DND-41 (cell line): ENCODE results near the gene NUFIP1.

Experiments
- ATAC-seq: fragments of 200-7000 bp; cut with Tn5 transposase; 3 replicates; pipeline ENCODE4 v1.9.1; 2021; ENCODE audit warnings: low read depth; ENCODE audit not compliant: insufficient read depth
- DNase-seq: peaks from one replicate; pipeline ENCODE4 v3.0.0-alpha.2; 2020
- H2AFZ ChIP-seq: 2 replicates; pipeline ENCODE4 v1.6.0; 2012; ENCODE audit warnings: low read depth, low read length
- H3K27ac ChIP-seq: 2 replicates; pipeline ENCODE4 v1.5.1; 2012; ENCODE audit warnings: low read length, inconsistent platforms
- H3K27me3 ChIP-seq: fragments of 200-600 bp; sonication (generic); 2 replicates; pipeline ENCODE4 v1.6.0; 2012; ENCODE audit warnings: low read length, mild to moderate bottlenecking, inconsistent platforms; ENCODE audit not compliant: insufficient read depth, poor library complexity
- H3K36me3 ChIP-seq: 2 replicates; pipeline ENCODE4 v1.5.1; 2012; ENCODE audit warnings: low read length, inconsistent platforms; ENCODE audit not compliant: insufficient read depth
- H3K4me1 ChIP-seq: 2 replicates; pipeline ENCODE4 v1.5.1; 2012; ENCODE audit warnings: mild to moderate bottlenecking, low read length; ENCODE audit not compliant: insufficient read depth
- H3K4me2 ChIP-seq: 2 replicates; pipeline ENCODE4 v1.6.0; 2012; ENCODE audit warnings: mild to moderate bottlenecking, moderate library complexity, low read length, inconsistent platforms; ENCODE audit not compliant: insufficient read depth
- H3K4me3 ChIP-seq, 2 experiments: fragments of 200-600 bp in 1 of 2; shearing (Covaris generic) in 1 of 2; 2 replicates each; pipeline ENCODE4 v1.5.1; 2012 to 2016; ENCODE audit warnings: inconsistent platforms in 2 of 2, low read length in 2 of 2, mild to moderate bottlenecking in 2 of 2, low read depth in 1 of 2, moderate library complexity in 1 of 2
- H3K79me2 ChIP-seq: 2 replicates; pipeline ENCODE4 v1.6.0; 2012; ENCODE audit warnings: low read length, inconsistent platforms; ENCODE audit not compliant: insufficient read depth
- H3K9ac ChIP-seq: 2 replicates; pipeline ENCODE4 v1.6.0; 2012; ENCODE audit warnings: low read depth, mild to moderate bottlenecking, inconsistent platforms, low read length, moderate library complexity
- H3K9me3 ChIP-seq: 2 replicates; pipeline ENCODE4 v1.5.1; 2012; ENCODE audit warnings: low read length, moderate library complexity, mild to moderate bottlenecking, inconsistent platforms; ENCODE audit not compliant: insufficient read depth, severe bottlenecking
- H4K20me1 ChIP-seq: 2 replicates; pipeline ENCODE4 v1.6.0; 2012; ENCODE audit warnings: low read length; ENCODE audit not compliant: insufficient read depth
- EZH2 ChIP-seq: IDR thresholded peaks from 3 replicates; pipeline ENCODE4 v1.6.1; 2012; ENCODE audit warnings: borderline replicate concordance, low read depth, mild to moderate bottlenecking, moderate library complexity, low read length, inconsistent platforms; ENCODE audit not compliant: severe bottlenecking
- TF ChIP-seq, protein P1 (sequence below): IDR thresholded peaks from 2 replicates; pipeline ENCODE4 v1.5.1; 2012; ENCODE audit warnings: borderline replicate concordance, low read length, moderate library complexity, mild to moderate bottlenecking; ENCODE audit not compliant: poor library complexity, severe bottlenecking; ENCODE audit errors: extremely low read depth

NUFIP1 gene

DNA sequence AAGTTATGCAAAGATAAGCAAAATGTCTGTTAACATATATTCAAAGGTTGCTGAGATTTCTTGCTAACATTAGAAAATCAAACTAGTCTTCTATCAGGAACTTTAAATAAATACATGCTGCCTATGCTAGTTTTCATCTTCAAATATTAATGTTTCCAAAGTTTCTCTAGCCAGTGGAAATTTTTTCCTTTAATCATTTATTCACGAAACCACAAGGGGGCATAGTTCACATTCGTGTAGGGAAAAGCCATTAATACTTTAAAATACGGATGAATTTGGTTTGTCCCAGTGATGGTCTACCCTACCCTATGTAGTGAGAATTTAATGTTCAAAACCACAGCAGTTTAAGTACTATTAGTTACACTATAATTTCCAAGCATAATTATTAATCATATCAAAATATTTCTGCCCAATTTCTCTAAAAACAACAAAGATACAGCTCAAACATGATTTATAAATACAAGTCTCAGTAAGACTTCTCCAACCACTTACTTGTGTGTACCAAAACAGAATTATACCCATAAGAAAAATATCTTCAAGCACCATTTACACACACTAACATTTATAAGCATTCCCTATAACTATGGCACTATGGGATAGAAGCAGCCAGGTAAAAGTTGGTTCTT lies 16.2 kb downstream of the NUFIP1 start:
- no peak overlapping the region for H3K4me3 ChIP-seq
- DNase-seq: no peak
- no peak overlapping the region for H3K4me2 ChIP-seq

DNA sequence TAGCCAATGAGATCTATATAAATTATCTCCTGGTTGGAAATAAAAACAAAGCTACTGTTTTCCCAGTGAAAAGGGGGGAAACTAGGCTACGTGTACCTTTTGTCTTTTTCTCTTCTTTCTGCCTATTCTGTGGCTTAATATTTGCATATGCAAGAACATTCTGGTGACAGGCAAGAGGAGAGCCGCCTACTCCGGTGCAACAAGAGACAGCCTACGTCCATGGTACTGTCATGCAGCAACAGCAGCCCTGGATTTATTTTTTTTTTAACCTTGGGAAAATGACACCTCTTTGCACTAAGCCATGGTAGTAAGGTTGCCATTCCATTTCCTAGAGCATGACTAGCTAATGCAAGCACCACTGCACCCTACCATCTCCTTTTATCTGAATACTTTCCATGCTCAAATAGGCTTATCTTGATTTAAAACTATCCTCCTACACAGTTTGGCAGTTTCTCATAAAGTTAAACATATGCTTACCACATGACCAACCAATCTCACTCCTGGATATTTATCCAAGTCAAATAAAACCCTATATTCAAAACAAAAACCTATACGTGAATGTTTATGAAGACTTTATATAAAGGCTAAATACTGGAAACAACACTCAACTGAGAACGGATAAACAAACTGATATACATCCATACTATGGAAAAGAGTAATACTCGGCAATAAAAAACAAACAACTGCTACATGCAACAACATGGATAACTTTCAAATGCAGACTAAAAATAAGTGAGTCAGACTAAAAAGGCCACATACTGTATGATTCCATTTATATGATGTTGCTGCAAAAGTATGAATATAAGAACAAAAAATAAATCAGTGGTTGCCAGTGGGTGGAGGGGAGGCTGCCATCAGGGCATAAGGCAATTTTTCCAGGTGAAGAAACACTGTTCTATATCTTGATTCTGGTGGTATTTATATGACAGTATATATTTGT lies 17.3 kb downstream of the NUFIP1 start:
- H3K27ac ChIP-seq: no peak overlapping the region
- 0 out of 2 replicates have a peak, but pooled peaks cover 4% of the 10 kb centered on the region for H3K79me2 ChIP-seq
- H3K4me2 ChIP-seq: no peak overlapping the region
- H3K9ac ChIP-seq: no peak overlapping the region
- DNase-seq: no peak
- ATAC-seq: no peak
- no peaks in the 10 kb centered on the region for H3K9me3 ChIP-seq
- TF ChIP-seq, protein P1, sequence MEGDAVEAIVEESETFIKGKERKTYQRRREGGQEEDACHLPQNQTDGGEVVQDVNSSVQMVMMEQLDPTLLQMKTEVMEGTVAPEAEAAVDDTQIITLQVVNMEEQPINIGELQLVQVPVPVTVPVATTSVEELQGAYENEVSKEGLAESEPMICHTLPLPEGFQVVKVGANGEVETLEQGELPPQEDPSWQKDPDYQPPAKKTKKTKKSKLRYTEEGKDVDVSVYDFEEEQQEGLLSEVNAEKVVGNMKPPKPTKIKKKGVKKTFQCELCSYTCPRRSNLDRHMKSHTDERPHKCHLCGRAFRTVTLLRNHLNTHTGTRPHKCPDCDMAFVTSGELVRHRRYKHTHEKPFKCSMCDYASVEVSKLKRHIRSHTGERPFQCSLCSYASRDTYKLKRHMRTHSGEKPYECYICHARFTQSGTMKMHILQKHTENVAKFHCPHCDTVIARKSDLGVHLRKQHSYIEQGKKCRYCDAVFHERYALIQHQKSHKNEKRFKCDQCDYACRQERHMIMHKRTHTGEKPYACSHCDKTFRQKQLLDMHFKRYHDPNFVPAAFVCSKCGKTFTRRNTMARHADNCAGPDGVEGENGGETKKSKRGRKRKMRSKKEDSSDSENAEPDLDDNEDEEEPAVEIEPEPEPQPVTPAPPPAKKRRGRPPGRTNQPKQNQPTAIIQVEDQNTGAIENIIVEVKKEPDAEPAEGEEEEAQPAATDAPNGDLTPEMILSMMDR: no peak
- TF ChIP-seq EZH2: no peak
- H3K27me3 ChIP-seq: no peaks in the 10 kb centered on the region
- peaks cover 34% of the 10 kb centered on the region; the same call in 1 of the 2 replicates for H3K36me3 ChIP-seq
- no peak overlapping the region for H3K4me3 ChIP-seq
- peaks cover 4% of the 10 kb centered on the region; the same call in 1 of the 2 replicates for H4K20me1 ChIP-seq
- H3K4me1 ChIP-seq: no peaks in the 10 kb centered on the region
- H2AFZ ChIP-seq: no peak overlapping the region

More for the DNA sequence above, 16.2 kb downstream of the NUFIP1 start:
- H3K36me3 ChIP-seq: peaks cover 46% of the 10 kb centered on the region
- ATAC-seq: no peak; the same call in 2 of the 3 replicates
- TF ChIP-seq, protein P1: peak; percentile 63
- TF ChIP-seq EZH2: no peak
- no peak overlapping the region for H3K27ac ChIP-seq
- H3K27me3 ChIP-seq: no peaks in the 10 kb centered on the region
- 0 out of 2 replicates have a peak, but pooled peaks cover 4% of the 10 kb centered on the region for H3K79me2 ChIP-seq
- H3K9ac ChIP-seq: no peak overlapping the region
- H4K20me1 ChIP-seq: peaks cover 4% of the 10 kb centered on the region; the same call in 1 of the 2 replicates
- H2AFZ ChIP-seq: no peak overlapping the region
- H3K4me1 ChIP-seq: no peaks in the 10 kb centered on the region
- no peaks in the 10 kb centered on the region for H3K9me3 ChIP-seq

DNA sequence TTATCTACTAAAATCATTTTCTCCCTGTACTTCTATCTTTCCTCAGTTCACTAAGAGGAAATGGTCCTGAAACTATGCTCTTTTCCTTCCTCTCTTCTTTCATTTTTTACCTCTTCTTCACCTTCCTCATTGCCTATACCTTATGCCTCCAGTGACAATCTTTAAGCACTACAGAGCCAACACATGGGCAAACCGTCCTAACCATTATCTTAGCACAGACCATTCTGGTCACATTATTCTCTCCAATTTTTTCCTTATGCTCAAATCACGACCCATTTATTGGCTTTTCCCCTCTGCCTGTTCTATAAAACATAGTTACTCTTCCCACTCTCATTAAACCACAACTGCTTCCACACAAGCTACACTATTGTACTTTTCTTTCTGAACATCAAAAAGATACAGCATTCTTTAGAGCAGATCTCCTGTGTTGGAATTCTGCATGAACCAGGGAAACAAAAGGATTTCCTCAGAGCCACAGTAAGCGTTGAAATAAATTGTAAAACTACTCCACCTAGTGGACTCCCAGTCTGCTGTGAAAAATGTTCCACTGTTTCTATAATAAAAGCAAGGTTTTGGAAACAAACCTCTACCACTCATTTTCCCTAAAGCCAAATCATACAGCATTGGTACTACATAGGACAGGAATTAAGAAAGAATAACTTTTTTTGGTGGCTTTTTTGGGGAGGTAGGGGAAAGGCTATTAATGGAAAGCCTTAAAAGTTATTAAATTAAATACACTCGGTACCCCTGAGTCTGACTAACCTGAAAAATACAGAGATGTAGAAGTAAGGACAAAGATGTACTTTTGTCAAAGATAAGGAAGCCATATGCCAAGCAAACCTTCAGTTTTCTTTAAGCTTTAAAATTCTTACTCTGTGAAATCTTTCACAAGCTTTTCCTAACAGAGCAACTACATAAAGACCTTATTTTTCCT lies 19.5 kb downstream of the NUFIP1 start:
- DNase-seq: no peak
- no peak overlapping the region for H2AFZ ChIP-seq

More for the DNA sequence above, 19.5 kb downstream of the NUFIP1 start:
- Histone ChIP-seq H3K9ac (no peak overlapping the region), H3K4me2 (no peak overlapping the region), H4K20me1 (peaks cover 4% of the 10 kb centered on the region; the same call in 1 of the 2 replicates), H3K27me3 (no peaks in the 10 kb centered on the region), H3K9me3 (peaks cover 2% of the 10 kb centered on the region), H3K4me3 (no peak overlapping the region), H3K36me3 (peaks cover 37% of the 10 kb centered on the region), H3K4me1 (no peaks in the 10 kb centered on the region), H3K27ac (no peak overlapping the region), H3K79me2 (0 out of 2 replicates have a peak, but pooled peaks cover 4% of the 10 kb centered on the region)
- peak; percentile 76 for ATAC-seq
- TF ChIP-seq, protein P1: peak; percentile 85
- TF ChIP-seq EZH2: no peak
